A673 (cell line): ENCODE results near the gene MYO6. TPM values are rescaled to one million over a fixed set of nuclear protein-coding genes. Genes with fewer than 3 reads are reported as not detected.
"Not testable (repeated sequence)": the region's sequence is repeated elsewhere in the genome, so short reads cannot be mapped to it uniquely, and the experiment has no call there.

Experiments
- BruUV-seq: library from RNA; stranded (reverse); fragments of 400-500 nt; replicated peaks from 2 replicates; lab custom pipeline; 2021; lab: Mats Ljungman, UMichigan
- CTCF ChIA-PET: fragments of 300-600 bp; sonication (Branson Sonifier 250); formaldehyde crosslinking; loops from one replicate; lab custom pipeline; 2022; ENCODE audit warnings: antibody characterized with exemption; lab: Charles Lee
- POLR2A ChIA-PET: fragments of 300-600 bp; sonication (Branson Sonifier 250); formaldehyde crosslinking; loops from one replicate; lab custom pipeline; 2022; ENCODE audit warnings: antibody characterized with exemption; ENCODE audit not compliant: low non-redundant PET; lab: Charles Lee
- DNase-seq: peaks from one replicate; pipeline ENCODE4 v3.0.0-alpha.2; 2015; ENCODE audit warnings: low spot score
- H3K27ac ChIP-seq: fragments of 200-600 bp; sonication (generic); 2 replicates; pipeline ENCODE4 v1.5.1; 2016; ENCODE audit warnings: mixed run types, low read depth, mild to moderate bottlenecking, mixed read lengths, antibody characterized with exemption, low read length; ENCODE audit not compliant: poor library complexity, severe bottlenecking
- H3K27me3 ChIP-seq: fragments of 200-600 bp; sonication (generic); replicated peaks from 2 replicates; pipeline ENCODE4 v1.6.1; 2017; ENCODE audit warnings: mixed run types, low read depth, mild to moderate bottlenecking, mixed read lengths, antibody characterized with exemption, low read length; ENCODE audit not compliant: insufficient read depth, poor library complexity
- H3K36me3 ChIP-seq: fragments of 200-600 bp; sonication (generic); 2 replicates; pipeline ENCODE4 v1.6.1; 2016; ENCODE audit warnings: mixed run types, mild to moderate bottlenecking, mixed read lengths, antibody characterized with exemption, low read length; ENCODE audit not compliant: insufficient read depth, poor library complexity, severe bottlenecking
- H3K4me1 ChIP-seq: fragments of 200-600 bp; sonication (generic); 2 replicates; pipeline ENCODE4 v1.6.1; 2017; ENCODE audit warnings: mixed run types, mild to moderate bottlenecking, mixed read lengths, antibody characterized with exemption, low read length; ENCODE audit not compliant: insufficient read depth, poor library complexity, severe bottlenecking
- H3K4me3 ChIP-seq: fragments of 200-600 bp; sonication (generic); 2 replicates; pipeline ENCODE4 v1.5.1; 2016; ENCODE audit warnings: low read depth, mixed run types, mild to moderate bottlenecking, mixed read lengths, low read length; ENCODE audit not compliant: poor library complexity, severe bottlenecking
- H3K9me3 ChIP-seq: fragments of 200-600 bp; sonication (generic); 2 replicates; pipeline ENCODE4 v1.6.1; 2016; ENCODE audit warnings: mixed run types, low read depth, mild to moderate bottlenecking, mixed read lengths, antibody characterized with exemption, low read length; ENCODE audit not compliant: poor library complexity, severe bottlenecking
- EZH2 ChIP-seq: fragments of 200-600 bp; sonication (generic); IDR thresholded peaks from 2 replicates; pipeline ENCODE4 v1.6.1; 2017; ENCODE audit warnings: borderline replicate concordance, low read depth, mild to moderate bottlenecking, mixed read lengths, antibody characterized with exemption, low read length; ENCODE audit not compliant: poor library complexity, severe bottlenecking
- intact Hi-C: fragments of 100-400 bp; cut with micrococcal nuclease; formaldehyde crosslinking; loops from one replicate; pipeline ENCODE4 v1.10.0; 2022; ENCODE audit not compliant: unreplicated experiment
- total RNA-seq: library from RNA; stranded (reverse); gene quantifications from 2 replicates; pipeline ENCODE4 v1.2.3, GENCODE V29; 2021
- TF ChIP-seq, protein P1 (sequence below): fragments of 300-800, 200-600 bp; sonication (generic); conservative IDR thresholded peaks from 2 replicates; pipeline ENCODE4 v1.5.1; 2017; ENCODE audit warnings: low read depth, mild to moderate bottlenecking, antibody characterized with exemption, low read length, moderate library complexity, mixed read lengths

MYO6 gene
- total RNA-seq, 1 experiment from 2014 or later: 1.8 TPM

DNA sequence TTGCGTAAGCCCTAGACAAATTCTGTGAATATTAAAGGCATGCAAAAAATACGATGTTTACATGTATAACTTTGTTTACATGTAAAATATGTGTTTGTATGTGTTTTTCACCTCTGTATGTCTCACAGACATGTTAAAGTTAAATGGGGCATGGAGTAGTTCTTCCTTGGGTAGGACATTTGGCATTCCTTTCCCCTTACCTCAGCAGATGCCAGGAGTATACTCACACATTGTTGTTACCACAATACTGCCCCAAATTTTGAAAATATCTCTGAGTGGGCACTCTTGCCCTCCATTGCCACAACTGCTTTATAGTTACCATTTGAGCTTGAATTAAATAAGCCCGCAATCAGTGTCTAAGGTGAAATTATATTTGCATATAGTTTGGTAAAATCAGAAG, 147.5 kb downstream of the MYO6 start:
- no peaks in the 10 kb centered on the region for H3K4me1 ChIP-seq
- no peaks in the 10 kb centered on the region for H3K36me3 ChIP-seq
- no peaks in the 10 kb centered on the region for H3K9me3 ChIP-seq
- H3K27me3 ChIP-seq: no peaks in the 10 kb centered on the region
- no peak overlapping the region for H3K4me3 ChIP-seq
- DNase-seq: no peak
- POLR2A ChIA-PET: no interaction called here
- H3K27ac ChIP-seq: no peak overlapping the region
- TF ChIP-seq, protein P1, sequence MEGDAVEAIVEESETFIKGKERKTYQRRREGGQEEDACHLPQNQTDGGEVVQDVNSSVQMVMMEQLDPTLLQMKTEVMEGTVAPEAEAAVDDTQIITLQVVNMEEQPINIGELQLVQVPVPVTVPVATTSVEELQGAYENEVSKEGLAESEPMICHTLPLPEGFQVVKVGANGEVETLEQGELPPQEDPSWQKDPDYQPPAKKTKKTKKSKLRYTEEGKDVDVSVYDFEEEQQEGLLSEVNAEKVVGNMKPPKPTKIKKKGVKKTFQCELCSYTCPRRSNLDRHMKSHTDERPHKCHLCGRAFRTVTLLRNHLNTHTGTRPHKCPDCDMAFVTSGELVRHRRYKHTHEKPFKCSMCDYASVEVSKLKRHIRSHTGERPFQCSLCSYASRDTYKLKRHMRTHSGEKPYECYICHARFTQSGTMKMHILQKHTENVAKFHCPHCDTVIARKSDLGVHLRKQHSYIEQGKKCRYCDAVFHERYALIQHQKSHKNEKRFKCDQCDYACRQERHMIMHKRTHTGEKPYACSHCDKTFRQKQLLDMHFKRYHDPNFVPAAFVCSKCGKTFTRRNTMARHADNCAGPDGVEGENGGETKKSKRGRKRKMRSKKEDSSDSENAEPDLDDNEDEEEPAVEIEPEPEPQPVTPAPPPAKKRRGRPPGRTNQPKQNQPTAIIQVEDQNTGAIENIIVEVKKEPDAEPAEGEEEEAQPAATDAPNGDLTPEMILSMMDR: no peak
- no peak for TF ChIP-seq EZH2
- intact Hi-C loops: no loop called here
- CTCF ChIA-PET: no interaction called here
- no TSS peak for BruUV-seq

DNA sequence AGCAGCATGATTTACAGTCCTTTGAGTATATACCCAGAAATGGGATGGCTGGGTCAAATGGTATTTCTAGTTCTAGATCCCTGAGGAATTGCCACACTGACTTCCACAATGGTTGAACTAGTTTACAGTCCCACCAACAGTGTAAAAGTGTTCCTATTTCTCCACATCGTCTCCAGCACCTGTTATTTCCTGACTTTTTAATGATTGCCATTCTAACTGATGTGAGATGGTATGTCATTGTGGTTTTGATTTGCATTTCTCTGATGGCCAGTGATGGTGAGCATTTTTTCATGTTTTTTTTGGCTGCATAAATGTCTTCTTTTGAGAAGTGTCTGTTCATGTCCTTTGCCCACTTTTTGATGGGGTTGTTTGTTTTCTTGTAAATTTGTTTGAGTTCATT, 151.2 kb downstream of the MYO6 start:
- H3K27me3 ChIP-seq, H3K4me3 ChIP-seq, H3K4me1 ChIP-seq, H3K27ac ChIP-seq, intact Hi-C loops, DNase-seq, BruUV-seq, CTCF ChIA-PET, H3K9me3 ChIP-seq, H3K36me3 ChIP-seq, POLR2A ChIA-PET: not testable (repeated sequence)

DNA sequence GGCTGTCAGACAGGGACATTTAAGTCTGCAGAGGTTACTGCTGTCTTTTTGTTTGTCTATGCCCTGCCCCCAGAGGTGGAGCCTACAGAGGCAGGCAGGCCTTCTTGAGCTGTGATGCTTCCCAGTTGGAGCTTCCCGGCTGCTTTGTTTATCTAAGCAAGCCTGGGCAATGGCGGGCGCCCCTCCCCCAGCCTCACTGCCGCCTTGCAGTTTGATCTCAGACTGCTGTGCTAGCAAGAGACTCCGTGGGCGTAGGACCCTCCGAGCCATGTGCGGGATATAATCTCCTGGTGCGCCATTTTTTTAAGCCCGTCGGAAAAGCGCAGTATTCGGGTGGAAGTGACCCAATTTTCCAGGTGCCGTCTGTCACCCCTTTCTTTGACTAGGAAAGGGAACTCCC, 156.1 kb downstream of the MYO6 start:
- CTCF ChIA-PET, intact Hi-C loops, H3K4me1 ChIP-seq, POLR2A ChIA-PET, H3K36me3 ChIP-seq, H3K27ac ChIP-seq, H3K27me3 ChIP-seq, H3K9me3 ChIP-seq, H3K4me3 ChIP-seq, BruUV-seq, DNase-seq: not testable (repeated sequence)

DNA sequence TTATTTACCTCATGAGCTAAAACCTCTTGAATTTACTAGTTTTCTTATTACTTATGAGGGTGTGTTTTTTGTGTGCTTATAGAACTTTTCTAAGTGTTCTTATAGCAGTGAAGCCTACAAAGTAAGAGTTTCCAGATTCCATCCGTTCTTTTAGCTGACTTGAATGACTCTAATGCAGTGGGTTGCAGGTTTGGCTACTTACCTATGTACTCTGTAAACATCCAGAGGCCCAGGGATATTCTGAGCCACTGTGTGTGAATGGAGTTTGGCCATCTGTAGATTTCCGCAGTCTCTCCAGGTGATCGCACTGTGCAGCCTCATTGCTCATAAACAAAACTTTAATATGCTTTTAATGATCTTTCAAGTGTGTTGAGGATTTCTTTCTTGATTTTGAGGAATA, 157.8 kb downstream of the MYO6 start:
- no peaks in the 10 kb centered on the region for H3K36me3 ChIP-seq
- H3K4me1 ChIP-seq: no peaks in the 10 kb centered on the region
- TF ChIP-seq, protein P1: no peak
- TF ChIP-seq EZH2: no peak
- CTCF ChIA-PET: no interaction called here
- H3K9me3 ChIP-seq: no peaks in the 10 kb centered on the region
- DNase-seq: no peak
- intact Hi-C loops: no loop called here
- H3K27ac ChIP-seq: no peak overlapping the region
- BruUV-seq: no TSS peak
- POLR2A ChIA-PET: no interaction called here
- H3K27me3 ChIP-seq: no peaks in the 10 kb centered on the region
- H3K4me3 ChIP-seq: no peak overlapping the region
